NCI-H345 (cell line): ENCODE results near the gene MKRN3.

Experiments
- DNase-seq: peaks from one replicate; lab custom pipeline; 2025; lab: John Stamatoyannopoulos, UW

MKRN3 gene

GRCh38 chr15:23565395-23566070 is at the start of gene MKRN3:
Gene MKRN3, plus strand, starts transcription at chr15:23565674. Its CDS starts 109 bp downstream, at chr15:23565783.
- no peak for DNase-seq

DNA sequence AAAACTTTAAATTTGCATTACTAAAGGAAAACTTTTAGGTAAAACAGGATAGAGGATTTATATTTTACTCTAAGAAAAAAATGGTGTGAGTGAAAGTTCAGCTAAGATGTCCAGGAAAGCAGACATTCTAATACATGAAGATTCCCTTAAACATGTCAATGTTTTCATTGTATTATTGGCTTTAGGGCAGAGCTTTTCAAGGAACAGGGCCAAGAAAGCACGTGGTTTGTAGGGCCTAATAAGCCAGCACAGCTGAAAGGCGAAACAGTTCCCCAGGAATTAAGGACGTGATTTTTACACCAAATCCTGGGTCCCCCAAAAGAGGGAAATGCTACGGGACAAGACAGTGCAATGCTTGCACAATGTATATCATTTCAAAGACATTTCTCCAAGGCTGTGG is 48.6 kb upstream of the MKRN3 start:
- DNase-seq, result no peak

DNA sequence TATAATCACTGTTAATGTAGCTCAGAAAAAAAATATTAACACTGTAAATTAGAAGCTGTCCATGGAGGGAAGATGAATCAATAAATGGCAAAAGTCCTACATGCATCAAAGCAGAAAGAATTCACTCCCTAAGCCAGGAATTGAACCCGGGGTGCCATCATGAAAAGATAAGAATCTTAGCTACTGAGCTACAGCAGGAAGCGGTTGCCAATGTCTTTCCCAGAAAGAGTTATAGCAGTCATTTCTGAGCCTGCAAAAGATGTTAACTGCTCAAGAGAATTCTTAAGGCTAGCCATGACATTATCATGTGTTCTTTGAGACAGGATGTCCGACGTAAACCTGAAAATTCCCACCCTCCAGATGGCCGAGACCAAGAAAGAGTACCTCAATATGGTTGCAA is 47.4 kb upstream of the MKRN3 start:
- DNase-seq, result no peak

GRCh38 chr15:23524816-23525215 is 40.7 kb upstream of the MKRN3 start:
- DNase-seq, result no peak

DNA sequence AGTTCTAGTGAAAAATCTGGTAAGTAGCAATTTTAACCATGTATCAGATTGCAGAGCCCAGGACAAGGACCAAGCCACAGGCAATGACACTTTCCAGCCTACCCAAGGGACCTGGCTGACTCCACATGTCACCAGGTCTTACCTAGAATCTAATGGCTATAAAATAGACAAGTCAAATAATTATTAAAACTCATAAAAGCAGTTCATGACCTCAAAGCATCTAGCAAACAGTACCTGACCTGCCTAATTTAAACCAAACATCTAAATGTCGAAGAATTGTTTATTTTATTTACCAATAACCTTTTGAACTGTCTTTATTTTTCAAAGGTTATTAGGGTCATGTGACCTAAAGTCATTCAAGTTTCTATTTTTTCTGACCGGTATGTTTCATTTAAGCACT is 35.6 kb upstream of the MKRN3 start:
- DNase-seq, result no peak

GRCh38 chr15:23532024-23532423 is 33.5 kb upstream of the MKRN3 start:
- DNase-seq, result no peak

- no peak for DNase-seq
Observed at GRCh38 chr15:23536659-23537058, 28.8 kb upstream of the MKRN3 start.

- DNase-seq, result no peak
Observed at GRCh38 chr15:23538648-23539047, 26.8 kb upstream of the MKRN3 start.

DNA sequence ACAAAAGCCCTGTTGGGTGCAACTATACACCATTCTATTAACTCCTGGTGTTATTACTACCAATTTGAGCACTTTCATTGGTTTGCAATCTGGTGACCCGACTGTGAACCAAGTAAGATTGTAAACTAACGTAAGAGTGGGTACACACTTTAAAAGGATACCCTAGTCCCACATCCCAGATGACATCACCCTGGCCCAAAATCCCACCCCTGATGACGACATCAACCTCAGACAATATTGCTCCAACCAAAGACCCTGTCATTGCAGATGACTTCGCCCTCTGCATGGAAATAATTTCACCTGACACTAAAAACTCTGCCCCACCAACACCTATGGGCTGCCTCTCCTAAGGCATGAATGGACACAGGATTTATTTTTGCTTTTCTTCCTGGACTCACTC is 25.6 kb upstream of the MKRN3 start:
- DNase-seq, result no peak

DNA sequence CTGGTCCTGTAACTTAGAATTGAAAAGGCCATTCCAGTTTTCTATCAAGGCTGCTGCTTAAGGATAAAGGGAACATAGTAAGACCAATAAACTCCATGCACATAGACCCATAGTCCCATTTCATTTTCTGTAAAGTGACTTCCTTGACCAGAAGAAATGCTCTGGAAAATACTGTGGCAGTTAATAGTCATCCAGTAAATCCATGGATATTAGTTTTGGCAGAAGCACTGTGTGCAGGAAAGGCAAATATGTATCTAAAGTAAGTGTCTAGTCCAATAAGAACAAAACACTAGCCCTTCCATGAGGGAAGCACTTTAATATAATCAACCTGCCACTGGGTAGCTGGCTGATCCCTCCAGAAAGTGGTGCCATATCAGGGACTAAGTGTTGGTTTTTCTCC is 19.3 kb upstream of the MKRN3 start:
- no peak for DNase-seq

GRCh38 chr15:23548071-23548470 is 17.4 kb upstream of the MKRN3 start:
- DNase-seq, result no peak

DNA sequence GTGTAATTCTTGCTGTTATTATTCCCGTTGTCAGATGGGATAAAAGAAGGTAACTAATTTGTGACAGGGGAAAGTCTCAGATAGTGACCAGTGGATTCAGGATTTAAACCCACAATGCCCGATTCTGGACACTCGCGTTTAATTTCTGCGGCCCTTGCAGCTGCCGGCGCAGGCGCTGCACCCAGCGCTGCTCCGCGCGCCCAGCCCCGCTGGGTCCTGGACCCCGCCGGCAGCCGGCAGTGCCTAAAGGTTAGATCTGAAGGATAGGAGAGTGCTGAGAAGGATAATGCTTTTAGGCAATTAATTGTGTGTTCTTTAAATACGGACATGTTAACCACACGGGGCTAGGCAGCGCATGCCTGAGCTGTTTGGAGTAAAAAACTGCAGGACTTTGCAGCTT is 3.6 kb upstream of the MKRN3 start:
- no peak for DNase-seq

- no peak for DNase-seq
Observed at GRCh38 chr15:23564821-23565394, 566 bp upstream of the MKRN3 start.

GRCh38 chr15:23566071-23566554 is 639 bp downstream of the MKRN3 start:
- no peak for DNase-seq

DNA sequence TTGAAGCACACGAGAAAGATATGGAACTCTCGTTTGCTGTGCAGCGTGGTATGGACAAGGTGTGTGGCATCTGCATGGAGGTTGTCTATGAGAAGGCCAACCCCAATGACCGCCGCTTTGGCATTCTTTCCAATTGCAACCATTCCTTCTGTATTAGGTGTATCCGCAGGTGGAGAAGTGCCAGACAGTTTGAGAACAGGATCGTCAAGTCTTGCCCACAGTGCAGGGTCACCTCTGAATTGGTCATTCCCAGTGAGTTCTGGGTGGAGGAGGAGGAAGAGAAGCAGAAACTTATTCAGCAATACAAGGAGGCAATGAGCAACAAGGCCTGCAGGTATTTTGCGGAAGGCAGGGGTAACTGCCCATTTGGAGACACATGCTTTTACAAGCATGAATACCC is 1.2 kb downstream of the MKRN3 start:
- no peak for DNase-seq

GRCh38 chr15:23567921-23568320 is 2.4 kb downstream of the MKRN3 start:
- DNase-seq, result no peak

DNA sequence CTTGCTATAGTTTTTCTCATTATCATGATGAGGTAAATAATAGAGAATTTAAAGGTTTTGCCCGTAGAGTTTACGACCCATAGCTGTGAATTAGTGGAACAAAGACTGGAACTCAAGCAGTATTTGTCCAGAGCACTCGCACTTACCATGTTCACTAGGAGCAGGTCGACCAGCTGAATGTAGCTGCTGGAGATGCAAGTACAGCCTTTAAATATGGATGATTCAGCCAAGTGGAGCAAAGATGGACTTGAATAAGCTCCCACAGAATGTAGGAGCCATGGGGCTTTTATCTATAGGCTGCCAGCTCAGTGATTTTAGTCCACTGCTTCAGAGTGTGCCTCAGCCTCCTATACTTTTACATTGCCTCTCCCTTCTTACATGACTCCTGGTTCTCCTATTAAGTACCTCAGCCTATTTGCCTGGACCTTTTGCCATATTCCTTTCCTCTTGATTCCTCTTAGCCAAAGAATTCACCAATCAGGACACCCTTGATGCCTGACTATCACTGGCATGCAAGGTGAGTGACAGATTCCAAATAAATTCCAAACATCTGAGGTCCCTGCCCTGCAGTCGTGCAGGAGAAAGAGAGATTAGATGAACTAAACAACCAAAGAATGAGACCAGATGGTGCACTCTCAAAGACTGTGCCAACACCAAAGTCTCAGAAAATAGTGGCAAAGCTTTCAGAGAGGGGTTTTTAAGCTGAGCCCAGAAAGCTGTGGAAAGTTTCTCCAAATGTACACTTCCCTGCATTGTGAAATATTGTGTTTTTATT is 3.9 kb downstream of the MKRN3 start:
- DNase-seq, result no peak

DNA sequence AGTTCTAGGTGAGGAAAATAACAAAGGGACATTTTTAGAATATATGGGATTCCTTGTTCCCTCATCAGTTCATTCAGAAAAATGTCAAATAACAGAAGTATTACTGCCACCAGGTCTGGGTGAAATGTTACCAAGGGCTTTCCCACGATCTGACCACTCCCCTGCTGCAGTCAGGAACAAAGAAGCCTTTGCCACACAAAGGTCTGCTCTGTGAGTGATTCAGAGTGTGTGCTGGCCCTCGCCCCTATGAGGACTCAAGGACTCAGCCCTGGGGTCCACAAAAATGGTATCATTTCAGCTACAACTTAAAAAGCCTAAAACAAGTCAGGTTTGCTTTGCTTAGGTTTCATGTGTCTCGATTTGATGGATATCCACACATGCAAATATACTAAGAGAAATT is 5.0 kb downstream of the MKRN3 start:
- no peak for DNase-seq

- DNase-seq, result no peak
Observed at GRCh38 chr15:23572844-23573243, 7.4 kb downstream of the MKRN3 start.

DNA sequence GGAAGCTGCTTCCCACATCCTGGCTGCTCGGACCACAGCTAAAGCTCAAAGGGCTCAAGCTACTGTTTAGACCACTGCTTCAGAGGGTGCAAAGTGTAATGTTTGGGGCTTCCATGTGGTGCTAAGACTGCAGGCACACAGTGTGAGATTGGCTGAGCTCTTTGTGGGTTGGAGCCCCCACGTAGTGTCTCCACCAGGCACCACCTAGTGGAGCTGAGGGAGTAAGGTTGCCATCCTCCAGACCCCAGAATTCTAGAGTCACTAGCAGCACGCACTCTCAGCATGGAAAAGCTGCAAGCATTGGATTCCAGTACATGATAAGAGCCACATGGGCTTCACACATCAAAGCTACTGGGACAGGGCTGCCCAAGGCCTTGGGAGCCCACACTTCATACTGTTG is 9.3 kb downstream of the MKRN3 start:
- DNase-seq, result no peak

DNA sequence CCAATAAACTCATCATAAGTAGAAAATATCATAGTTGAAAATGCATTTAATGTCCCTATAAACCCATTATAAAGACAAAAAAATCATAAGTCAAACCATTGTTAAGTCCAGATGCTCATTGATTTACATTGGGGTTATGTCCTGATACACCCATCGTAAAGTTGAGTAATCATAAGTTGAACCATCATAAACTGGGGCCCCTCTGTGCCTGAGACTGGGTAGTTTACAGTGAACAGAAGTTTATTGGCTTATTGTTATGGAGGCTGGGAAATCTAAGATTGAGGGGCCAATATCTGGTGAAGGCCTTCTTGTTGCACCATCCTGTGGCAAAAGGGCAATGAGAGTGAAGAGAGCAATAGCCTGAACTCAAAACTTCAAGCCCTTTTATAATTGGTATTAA is 10.6 kb downstream of the MKRN3 start:
- no peak for DNase-seq

DNA sequence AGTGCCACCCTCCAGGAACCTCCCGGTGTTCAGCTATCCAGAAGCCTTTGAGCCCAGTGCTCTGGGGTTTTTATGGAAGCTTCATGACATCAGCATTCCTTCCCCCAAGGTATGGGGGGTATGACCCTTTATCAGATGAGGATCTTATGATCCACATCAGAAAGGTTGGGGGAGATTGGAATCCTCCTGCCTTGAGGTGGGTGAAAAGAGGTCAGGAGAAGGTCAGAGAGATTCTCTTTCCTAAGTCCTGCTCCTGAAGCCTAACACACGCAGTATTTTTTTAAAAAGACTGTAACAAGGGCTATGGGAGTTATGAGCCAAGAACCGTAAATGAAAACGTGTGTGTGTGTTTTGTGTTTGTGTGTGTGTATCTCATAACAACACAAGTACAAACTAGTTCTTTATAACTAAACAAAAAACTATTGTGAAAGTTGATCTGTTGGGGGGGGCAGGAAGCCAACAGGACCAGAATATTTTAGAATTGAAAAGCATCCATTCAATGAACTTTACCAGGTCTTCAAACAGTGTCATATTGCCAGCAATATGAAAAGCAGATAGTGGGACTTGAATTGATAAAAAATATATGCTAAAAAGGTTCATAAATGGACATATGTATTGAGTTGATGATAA is 13.2 kb downstream of the MKRN3 start:
- no peak for DNase-seq

DNA sequence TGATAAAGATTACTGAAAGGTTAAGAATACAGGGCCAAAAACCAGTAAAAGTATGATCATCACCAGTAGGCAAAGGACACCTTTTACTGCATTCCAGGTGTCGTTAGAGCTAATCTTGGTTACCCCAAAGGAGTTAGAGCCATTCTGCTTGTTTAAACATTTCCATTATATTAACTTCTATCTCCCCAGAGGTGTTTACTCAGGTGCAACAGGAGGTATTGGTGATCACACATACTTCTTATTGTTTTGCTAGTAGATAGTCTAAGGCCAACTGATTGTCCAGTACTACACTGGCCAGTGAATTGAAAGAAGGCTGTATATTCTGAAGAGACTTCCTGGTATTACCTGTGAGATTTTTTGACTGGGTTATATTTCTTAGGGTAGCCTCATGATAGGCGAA is 22.8 kb downstream of the MKRN3 start:
- no peak for DNase-seq
